MG63 (cell line): ENCODE data around the gene INSC. TPM values are rescaled to one million over a fixed set of nuclear protein-coding genes. Genes with fewer than 3 reads are reported as not detected.

Experiments used
- DNase-seq: peaks from one replicate; pipeline ENCODE4 v3.0.0-alpha.2; 2020
- H3K27me3 ChIP-seq: fragments of 250-450 bp; sonication (Bioruptor Pico); 2 replicates; pipeline ENCODE4 v1.5.1; 2020; ENCODE audit warnings: mild to moderate bottlenecking, moderate library complexity
- H3K36me3 ChIP-seq: fragments of 250-450 bp; sonication (Bioruptor Pico); 2 replicates; pipeline ENCODE4 v1.5.1; 2020; ENCODE audit warnings: mild to moderate bottlenecking, moderate library complexity
- H3K4me3 ChIP-seq: fragments of 250-450 bp; sonication (Bioruptor Pico); 2 replicates; pipeline ENCODE4 v1.5.1; 2020; ENCODE audit warnings: mild to moderate bottlenecking, moderate library complexity
- H3K9me3 ChIP-seq: fragments of 250-450 bp; sonication (Bioruptor Pico); 2 replicates; pipeline ENCODE4 v1.5.1; 2020; ENCODE audit warnings: mild to moderate bottlenecking, moderate library complexity
- total RNA-seq: library from RNA; depleted of rRNA; stranded (reverse); fragments of >200 nt; shearing (Covaris generic); gene quantifications from 2 replicates; pipeline ENCODE4 v1.2.3, GENCODE V29; 2014; ENCODE audit warnings: low replicate concordance; rRNA removed

INSC gene
- total RNA-seq, 1 experiment from 2014 or later = 6.2 TPM

- DNase-seq = no peak
- Histone ChIP-seq H3K9me3 (no peaks in the 10 kb centered on the region), H3K27me3 (no peaks in the 10 kb centered on the region), H3K36me3 (no peaks in the 10 kb centered on the region), H3K4me3 (no peak overlapping the region)
Measured at GRCh38 chr11:15276621-15277020, 161.9 kb downstream of the INSC start.

- Histone ChIP-seq H3K9me3 (no peaks in the 10 kb centered on the region), H3K27me3 (no peaks in the 10 kb centered on the region), H3K4me3 (no peak overlapping the region), H3K36me3 (no peaks in the 10 kb centered on the region)
- DNase-seq = no peak
Measured at GRCh38 chr11:15278128-15278527, 163.4 kb downstream of the INSC start.

GRCh38 chr11:15280393-15280792 is 165.7 kb downstream of the INSC start:
- H3K4me3 ChIP-seq = no peak overlapping the region
- no peak for DNase-seq
- H3K36me3 ChIP-seq = no peaks in the 10 kb centered on the region
- H3K9me3 ChIP-seq = no peaks in the 10 kb centered on the region
- H3K27me3 ChIP-seq = no peaks in the 10 kb centered on the region

- no peak overlapping the region for H3K4me3 ChIP-seq
- no peaks in the 10 kb centered on the region for H3K36me3 ChIP-seq
- H3K27me3 ChIP-seq = no peaks in the 10 kb centered on the region
- no peaks in the 10 kb centered on the region for H3K9me3 ChIP-seq
- no peak for DNase-seq
Measured at GRCh38 chr11:15282754-15283153, 168.0 kb downstream of the INSC start.

GRCh38 chr11:15286465-15286864 is 171.7 kb downstream of the INSC start:
- no peak overlapping the region for H3K4me3 ChIP-seq
- no peaks in the 10 kb centered on the region for H3K27me3 ChIP-seq
- no peaks in the 10 kb centered on the region for H3K9me3 ChIP-seq
- DNase-seq = no peak
- no peaks in the 10 kb centered on the region for H3K36me3 ChIP-seq

- no peak overlapping the region for H3K4me3 ChIP-seq
- H3K27me3 ChIP-seq = no peaks in the 10 kb centered on the region
- DNase-seq = no peak
- H3K9me3 ChIP-seq = no peaks in the 10 kb centered on the region
- no peaks in the 10 kb centered on the region for H3K36me3 ChIP-seq
Measured at GRCh38 chr11:15288863-15289262, 174.1 kb downstream of the INSC start.

GRCh38 chr11:15289723-15290122 is 175.0 kb downstream of the INSC start:
- H3K27me3 ChIP-seq = no peaks in the 10 kb centered on the region
- DNase-seq = no peak
- H3K4me3 ChIP-seq = no peak overlapping the region
- no peaks in the 10 kb centered on the region for H3K36me3 ChIP-seq
- H3K9me3 ChIP-seq = no peaks in the 10 kb centered on the region

- Histone ChIP-seq H3K36me3 (no peaks in the 10 kb centered on the region), H3K27me3 (no peaks in the 10 kb centered on the region), H3K4me3 (no peak overlapping the region), H3K9me3 (no peaks in the 10 kb centered on the region)
- DNase-seq = peak; percentile 6
Measured at GRCh38 chr11:15291885-15292284, 177.2 kb downstream of the INSC start.

- DNase-seq = no peak
- H3K36me3 ChIP-seq = no peaks in the 10 kb centered on the region
- no peaks in the 10 kb centered on the region for H3K27me3 ChIP-seq
- H3K9me3 ChIP-seq = no peaks in the 10 kb centered on the region
- no peak overlapping the region for H3K4me3 ChIP-seq
Measured at GRCh38 chr11:15293975-15294620, 179.4 kb downstream of the INSC start.

GRCh38 chr11:15295695-15296094 is 181.0 kb downstream of the INSC start:
- no peaks in the 10 kb centered on the region for H3K27me3 ChIP-seq
- no peak for DNase-seq
- H3K36me3 ChIP-seq = no peaks in the 10 kb centered on the region
- H3K9me3 ChIP-seq = no peaks in the 10 kb centered on the region
- no peak overlapping the region for H3K4me3 ChIP-seq

Other genes starting within 250 kb of the INSC start
- gene CYP2R1, start 222.7 kb upstream of the INSC start, total RNA-seq = 5.5 and 13.7 TPM in 2 replicates
- gene CALCA, start 142.6 kb upstream of the INSC start, total RNA-seq = not detected in 2 replicates
- gene CALCB, start 41.3 kb upstream of the INSC start, total RNA-seq = not detected in 2 replicates